Posterior vena cava (tissue), 2 donors: ENCODE measurements around the gene ARHGEF38. TPM values are rescaled to one million over a fixed set of nuclear protein-coding genes. Genes with fewer than 3 reads are reported as not detected.

Experiments used
- DNase-seq: peaks from one replicate; pipeline ENCODE4 v3.0.0-alpha.2; 2020; ENCODE audit warnings: low spot score
- intact Hi-C, 2 donors: fragments of 100-400 bp; cut with DNase I; formaldehyde crosslinking; loops; one replicate each; pipeline versions ENCODE4 v1.14.1 to v1.14.2; 2022 to 2023
- long read RNA-seq, 2 donors: library from polyadenylated mRNA; unstranded; transcript quantifications; one replicate each; pipeline ENCODE4 v2.0.0, GENCODE V29; 2020 to 2021
- total RNA-seq, 2 donors: library from RNA; stranded (reverse); fragmentation: NEBNext Ultra II Directional; extraction: Animal tissue kit (Norgen Biotek cat#: 25700); gene quantifications; one replicate each; pipeline ENCODE4 v1.2.1, GENCODE V29; 2021
- donor health status: DM: yes; HTN: yes; CAD: no.
- donor health status: DM: yes; HTN: yes; CAD: no.

ARHGEF38 gene, protein sequence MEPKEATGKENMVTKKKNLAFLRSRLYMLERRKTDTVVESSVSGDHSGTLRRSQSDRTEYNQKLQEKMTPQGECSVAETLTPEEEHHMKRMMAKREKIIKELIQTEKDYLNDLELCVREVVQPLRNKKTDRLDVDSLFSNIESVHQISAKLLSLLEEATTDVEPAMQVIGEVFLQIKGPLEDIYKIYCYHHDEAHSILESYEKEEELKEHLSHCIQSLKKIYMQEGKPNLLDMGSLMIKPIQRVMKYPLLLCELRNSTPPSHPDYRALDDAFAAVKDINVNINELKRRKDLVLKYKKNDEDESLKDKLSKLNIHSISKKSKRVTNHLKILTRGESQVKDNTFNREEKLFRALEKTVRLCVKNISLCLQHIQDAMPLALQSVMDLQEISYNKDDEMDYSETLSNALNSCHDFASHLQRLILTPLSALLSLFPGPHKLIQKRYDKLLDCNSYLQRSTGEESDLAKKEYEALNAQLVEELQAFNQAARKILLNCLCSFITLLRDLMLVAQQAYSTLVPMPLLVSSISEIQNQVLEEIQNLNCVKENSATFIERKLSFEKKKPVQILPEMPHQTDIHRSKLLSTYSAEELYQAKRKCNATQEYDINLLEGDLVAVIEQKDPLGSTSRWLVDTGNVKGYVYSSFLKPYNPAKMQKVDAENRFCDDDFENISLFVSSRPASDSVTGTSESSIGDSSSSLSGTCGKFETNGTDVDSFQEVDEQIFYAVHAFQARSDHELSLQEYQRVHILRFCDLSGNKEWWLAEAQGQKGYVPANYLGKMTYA
- not detected for total RNA-seq
- long read RNA-seq, donor 1, partial matches to known transcripts: 0 of 1 reads
- long read RNA-seq, donor 1, other reads (novel, unspliced or antisense): 1 of 1 reads
- long read RNA-seq, donor 2, partial matches to known transcripts: 0 of 1 reads
- long read RNA-seq, donor 2, other reads (novel, unspliced or antisense): 1 of 1 reads

DNA sequence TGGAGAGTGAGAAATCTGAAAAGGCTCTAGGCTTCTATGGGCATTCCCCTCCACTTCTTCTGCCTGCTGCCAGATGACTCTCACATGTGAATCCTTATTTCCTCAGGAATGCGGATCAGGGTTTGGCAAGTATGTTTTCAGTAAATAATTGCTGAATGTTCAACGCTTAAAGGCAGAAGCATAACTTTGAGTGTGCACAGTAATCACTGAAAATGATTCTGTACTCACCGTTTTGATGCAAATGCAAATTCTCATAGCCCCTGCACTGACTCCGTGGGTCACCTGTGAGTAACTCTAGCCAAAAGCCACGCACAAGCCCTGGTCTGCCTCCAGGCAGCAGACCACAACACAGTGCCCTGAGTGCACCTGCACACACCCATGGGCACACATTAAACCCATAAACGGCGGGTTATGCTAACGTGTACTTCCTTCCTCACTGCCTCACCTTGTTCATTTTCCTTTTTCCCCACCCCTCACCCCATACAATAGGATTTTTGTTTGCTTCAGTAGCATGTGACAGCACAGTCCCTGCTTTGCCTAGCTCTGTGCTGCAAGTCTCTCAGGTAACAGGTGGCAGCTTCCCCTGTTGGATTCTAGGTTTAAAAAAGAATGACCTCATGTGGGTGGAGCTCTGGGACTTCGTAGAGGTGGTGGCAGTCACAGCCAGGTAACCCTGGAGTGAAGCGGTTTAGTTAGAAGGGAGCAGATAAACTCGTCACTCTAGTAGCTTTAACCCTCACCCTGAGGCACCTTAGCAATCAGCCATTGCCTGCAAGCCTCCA, at the start of gene ARHGEF38:
TSS of gene ARHGEF38 (plus strand) at position 656 of the 782 bp plus-strand sequence. CDS start 146 bp downstream, outside the sequence.
- intact Hi-C loops: no loop called here
- DNase-seq: no peak

DNA sequence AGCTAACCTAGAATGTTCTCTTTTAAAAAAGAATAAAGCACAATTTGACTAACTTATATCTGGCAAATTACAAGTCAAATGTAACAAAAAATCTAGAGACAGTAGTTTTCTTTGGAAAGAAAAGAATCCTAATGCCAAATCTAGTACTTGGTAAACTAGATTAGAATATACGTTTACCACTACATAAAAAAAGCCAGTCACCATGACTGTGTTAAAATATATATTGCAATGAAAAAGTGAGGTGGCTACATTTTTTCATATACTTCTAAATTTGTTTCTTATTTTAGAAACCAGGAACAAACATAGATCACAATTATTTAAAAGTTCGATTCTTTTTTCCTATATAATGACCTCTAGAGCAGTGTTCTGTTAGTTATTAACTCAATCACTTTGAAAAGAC, 48.9 kb upstream of the ARHGEF38 start:
- intact Hi-C loops: no loop called here
- DNase-seq: no peak

DNA sequence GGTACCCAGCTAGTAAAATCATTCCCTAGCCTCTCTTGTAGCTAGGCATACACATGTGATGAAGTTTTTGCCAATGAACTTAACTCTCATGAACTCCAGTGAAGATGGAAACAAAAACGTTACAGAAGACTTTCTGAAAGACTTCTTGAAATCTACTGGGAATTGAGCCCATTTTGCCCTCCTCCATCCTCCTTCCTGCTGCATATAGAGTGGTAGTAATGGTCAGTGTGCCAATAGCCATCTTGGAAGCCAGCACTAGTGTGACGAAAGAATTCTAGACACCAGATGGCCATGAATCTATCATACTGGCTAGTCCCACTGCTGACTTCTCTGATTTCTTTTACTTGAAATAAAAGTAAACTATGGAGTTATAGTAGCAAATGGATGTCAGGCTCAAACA, 47.7 kb upstream of the ARHGEF38 start:
- intact Hi-C loops: no loop called here
- no peak for DNase-seq

DNA sequence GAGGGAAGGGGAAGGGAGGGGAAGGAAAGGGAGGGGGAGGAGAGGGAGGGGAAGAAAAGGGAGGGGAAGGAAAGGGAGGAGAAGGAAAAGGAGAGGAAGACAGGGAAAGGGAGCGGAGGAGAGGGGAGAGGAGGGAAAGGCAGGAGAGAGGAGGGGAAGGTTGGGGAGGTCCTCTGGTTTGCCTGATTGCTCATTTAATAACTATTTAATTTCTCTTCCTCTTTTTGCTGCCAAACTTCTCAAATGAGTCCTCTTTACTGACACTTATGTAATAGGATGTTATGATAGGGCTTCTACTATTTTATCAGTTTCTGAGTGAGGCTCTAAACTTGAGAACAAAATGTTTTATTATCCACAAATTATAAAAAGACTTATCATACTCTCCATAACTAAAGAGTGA, 43.1 kb upstream of the ARHGEF38 start:
- intact Hi-C loops: no loop called here
- no peak for DNase-seq

DNA sequence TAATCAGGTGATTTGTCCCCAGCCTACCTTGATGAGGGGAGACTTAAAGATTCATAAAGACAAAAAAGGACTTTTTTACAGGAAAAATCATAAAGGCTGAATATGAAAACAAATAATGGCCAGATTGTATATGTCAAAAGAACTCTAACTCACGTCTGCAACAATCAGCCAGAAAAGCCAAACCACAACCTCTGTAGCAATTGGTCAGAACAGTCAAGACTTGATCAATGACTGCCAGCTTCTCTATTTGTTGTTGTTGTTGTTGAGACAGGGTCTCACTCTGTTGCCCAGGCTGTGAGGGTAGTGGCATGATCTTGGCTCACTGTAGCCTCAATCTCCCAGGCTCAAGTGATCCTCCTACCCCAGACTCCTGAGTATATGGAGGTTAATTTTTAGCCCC, 42.7 kb upstream of the ARHGEF38 start:
- DNase-seq: no peak
- intact Hi-C loops: no loop called here

DNA sequence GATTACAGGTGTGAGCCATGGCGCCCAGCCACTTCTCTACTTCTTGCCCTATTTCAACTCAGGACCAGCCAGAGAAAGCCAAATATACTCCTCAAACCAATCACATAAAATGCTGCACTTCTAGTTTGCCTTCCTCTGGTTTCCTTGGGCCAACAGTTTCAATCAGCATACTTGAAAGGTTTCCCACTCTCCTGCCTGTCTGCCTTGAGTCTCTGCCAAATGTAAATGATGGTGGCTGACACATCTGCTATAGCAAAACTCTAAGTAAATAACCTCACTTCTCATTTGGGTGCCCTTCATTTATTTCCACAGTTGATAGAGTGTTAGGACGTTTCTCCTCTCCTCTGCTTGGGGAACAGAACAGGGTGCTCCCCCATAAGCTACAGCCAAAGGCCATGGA, 42.2 kb upstream of the ARHGEF38 start:
- intact Hi-C loops: no loop called here
- DNase-seq: no peak

DNA sequence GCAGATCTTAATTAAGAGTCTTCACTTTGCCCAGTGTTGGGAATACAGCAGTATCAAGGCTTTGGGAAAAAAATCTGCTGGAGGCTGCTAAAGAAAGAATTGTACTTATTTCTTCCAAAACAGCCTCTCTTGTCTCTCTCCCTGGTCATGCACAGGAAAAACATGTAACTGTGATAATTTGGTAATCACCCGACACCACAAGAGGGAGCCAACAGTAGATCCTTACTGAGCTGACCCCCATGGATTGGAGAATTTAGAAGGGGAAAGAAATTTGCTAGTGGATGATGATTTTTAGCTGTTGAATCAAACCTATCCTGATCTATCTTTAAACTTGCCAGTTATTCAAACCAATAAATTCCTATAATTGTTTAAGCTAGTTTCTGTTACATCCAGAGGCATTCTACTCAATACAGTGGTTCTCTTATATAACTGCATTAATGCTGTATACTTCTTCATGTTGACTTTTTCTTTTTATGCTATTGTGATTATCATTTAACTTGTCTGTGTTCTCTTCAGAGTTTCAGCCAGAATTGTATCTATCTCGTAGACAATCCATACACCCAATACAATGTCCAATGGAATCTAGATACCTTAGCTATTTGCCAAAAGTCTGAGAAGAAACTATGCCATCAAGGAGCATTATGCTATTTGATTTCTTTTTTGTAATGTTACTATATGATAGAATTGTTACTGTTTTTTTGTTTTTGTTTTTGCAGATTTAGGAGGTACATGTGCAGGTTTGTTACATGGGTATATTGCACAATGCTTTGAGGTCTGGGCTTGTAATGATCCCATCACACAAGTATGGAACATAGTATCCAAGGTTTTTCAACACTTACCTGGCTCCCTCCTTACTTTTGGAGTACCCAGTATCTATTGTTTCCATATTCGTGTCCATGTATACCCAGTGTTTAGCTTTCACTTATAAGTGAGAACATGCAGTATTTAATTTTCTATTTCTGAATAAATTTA, 31.3 kb upstream of the ARHGEF38 start:
- intact Hi-C loops: loop anchor here in 1 of 2 donors (5.0 kb wide), 1 partner anchor 146 kb away; no protein-coding TSS in a partner anchor
- no peak for DNase-seq

DNA sequence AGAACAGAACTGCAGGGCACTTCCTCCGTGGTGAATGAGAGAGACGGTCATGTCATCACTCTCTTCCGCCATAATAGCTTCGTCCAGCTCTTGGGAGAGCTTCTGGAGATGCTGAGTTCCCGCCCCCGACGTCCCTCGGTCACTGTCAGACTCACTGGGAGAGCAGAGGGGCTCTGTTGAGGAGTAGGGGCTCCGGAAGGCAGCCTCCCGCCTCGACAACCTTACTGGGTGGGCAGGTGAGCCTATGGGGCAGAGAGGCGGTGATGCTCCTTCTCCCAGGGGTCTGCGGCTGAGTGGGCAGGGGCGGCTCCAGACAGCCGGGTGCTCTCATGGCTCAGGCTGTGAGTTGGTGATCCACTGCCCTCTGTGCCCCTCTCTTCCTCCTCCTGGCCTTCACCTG, 25.8 kb upstream of the ARHGEF38 start:
- intact Hi-C loops: no loop called here
- DNase-seq: no peak

DNA sequence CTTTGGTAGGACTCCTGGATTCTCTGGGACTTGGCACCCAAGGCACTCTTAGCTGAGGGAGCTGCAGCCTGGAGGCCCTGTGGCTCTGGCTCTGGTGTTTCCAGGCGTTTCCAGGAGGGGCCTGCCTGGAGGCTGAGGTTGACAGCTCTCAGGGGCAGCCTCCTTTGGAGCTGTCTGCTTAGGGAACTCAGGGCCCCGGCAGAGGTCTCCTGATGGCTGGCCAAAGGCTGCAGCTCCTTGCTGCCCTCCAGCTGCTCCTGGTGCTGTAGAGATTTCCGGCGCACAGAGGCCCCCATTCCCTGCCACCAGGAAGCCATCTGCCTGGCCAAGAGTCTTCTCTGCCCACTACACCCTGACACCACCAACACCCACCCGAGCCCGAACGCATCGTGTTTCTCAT, 25.3 kb upstream of the ARHGEF38 start:
- DNase-seq: no peak
- intact Hi-C loops: no loop called here

DNA sequence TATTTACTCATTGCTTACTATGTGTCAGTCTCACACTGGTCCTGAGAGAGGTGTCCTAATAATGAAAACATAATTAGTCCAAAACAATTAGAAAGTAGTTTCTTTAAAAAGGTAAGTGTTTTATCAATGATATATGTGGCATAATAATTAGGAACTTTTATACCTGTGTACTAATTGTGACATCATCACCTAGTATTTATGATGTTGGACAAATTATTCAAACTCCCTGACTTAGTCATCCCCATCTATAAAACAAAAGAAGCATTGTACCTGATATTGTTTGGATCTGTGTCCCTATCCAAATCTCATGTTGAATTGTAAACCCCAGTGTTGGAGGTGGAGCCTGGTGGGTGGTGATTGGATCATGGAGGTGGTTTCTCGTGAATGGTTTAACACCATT, 15.8 kb upstream of the ARHGEF38 start:
- intact Hi-C loops: no loop called here
- DNase-seq: no peak

DNA sequence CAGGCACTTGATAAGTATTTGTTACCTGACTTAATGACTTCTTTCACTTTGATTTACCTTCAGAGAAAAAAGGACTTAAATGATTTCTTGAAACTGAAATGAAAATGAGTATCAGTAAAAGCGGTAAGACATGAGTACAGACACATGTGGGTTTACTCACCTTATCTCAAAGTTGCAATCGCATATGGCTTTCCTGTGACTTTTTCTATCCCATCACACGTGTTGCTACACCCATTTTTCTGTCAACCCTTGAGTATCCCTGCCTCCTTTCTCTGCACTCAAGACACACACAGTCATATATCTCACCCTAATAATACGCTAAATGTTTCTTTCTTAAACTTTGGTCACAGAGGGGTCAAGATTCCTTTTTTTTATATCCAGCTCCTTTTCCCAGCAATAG, 11.0 kb upstream of the ARHGEF38 start:
- intact Hi-C loops: no loop called here
- no peak for DNase-seq

DNA sequence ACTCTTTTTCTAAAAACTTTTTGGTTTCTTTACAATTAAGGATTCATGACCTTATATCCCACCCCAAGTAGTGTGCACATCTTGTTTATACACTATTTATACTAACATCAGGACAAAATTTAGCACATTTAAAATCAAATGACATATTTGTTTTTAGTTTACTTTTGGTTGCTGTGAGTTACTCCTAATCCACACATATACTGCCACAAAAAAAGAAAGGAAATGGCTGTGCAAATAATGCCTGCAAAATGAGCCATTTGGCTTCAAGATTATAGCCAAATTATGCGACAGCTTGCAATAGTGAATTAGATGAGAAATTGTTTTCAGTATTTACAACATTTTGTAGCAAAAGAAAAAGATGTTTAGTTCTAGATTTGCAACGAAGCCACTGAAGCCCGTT, 10.4 kb upstream of the ARHGEF38 start:
- intact Hi-C loops: no loop called here
- DNase-seq: no peak

DNA sequence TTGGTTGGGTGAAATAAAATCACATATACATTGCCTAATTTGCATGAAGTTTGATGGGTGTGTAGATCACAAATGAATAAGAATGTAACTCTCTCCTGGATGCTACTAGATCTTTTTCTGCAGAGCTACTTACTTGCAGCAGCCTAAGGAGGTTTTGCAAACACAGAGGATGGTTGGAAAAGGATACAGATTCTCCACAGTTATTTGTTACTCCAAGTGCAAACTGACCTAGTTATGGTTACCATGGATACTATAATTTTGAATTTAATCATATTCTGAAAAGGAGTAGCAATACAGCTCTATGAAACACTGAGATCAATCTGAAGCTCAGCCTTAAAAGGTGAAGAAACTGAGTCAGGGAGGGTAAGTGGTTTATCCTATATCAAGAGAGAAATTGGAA, 9.1 kb upstream of the ARHGEF38 start:
- intact Hi-C loops: no loop called here
- no peak for DNase-seq

DNA sequence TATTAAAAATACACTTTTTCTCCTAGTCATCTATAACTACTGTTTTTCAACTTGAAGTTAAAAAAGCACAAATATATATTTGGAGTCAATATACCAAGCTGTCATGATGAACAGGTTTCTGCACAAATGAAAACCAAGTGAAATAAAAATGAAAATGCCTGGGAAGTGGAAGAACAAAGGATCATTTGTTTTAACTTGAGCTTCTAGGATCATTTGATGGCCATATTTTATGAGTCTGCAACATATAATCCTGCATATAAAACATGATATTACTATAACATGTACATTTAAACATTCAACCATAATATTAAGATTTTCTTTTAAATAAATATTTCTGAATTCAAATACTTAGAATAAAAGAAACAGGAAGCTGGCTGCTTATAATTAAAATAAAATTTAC, 8.5 kb upstream of the ARHGEF38 start:
- no peak for DNase-seq
- intact Hi-C loops: no loop called here

DNA sequence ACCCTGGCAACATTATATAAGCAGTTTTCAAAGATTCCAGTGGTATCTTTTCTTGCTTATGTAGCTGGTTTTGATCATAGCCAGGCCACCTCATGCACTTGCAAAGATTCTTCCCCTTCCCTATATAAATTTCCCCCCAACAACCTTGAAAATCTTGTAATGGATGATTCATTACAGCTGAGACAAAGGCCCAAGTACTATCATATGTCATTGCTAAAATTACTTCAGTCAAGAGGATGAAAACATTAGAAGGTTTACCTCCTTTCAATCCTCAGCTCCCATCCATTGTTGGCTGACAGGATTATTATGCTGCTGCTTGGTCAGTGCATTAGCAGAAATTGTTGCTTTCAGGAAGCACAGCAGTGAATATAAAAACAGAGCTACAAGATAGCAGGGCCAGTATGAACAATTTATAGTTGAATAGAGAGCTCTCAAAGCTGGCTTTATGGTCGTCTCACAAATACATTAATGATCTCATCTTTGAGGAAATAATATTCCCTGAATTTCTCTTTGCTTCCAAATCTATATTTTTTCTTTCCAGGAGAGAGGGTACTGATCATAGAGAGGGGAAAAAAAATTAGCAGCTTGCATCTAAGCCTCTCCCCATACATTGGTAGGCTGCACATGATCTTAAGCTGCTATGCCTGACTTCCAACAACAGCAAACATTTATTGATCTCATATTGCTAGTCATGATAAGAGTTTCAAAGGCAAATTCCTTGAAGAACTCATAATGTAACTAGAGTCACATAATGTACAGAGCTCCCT, 7.7 kb upstream of the ARHGEF38 start:
- DNase-seq: no peak
- intact Hi-C loops: no loop called here

DNA sequence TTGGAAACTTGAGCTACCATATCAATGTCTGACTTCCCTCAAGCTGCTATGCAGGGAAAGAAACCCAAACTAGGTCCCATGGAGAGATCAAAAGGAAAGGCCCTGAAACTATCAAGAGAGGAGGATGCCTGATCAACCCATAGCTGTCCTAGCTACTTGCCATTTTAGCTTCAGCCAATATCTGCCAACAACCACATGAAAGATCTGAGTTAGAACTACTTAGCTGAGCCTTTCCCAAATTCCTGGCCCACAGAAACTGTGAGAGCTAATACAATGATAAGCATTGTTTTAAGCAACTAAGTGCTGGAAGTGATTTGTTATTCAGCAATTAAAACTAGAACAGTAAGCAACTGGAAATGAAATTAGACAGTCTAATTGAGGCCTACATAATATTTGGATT, 6.3 kb upstream of the ARHGEF38 start:
- intact Hi-C loops: no loop called here
- no peak for DNase-seq

DNA sequence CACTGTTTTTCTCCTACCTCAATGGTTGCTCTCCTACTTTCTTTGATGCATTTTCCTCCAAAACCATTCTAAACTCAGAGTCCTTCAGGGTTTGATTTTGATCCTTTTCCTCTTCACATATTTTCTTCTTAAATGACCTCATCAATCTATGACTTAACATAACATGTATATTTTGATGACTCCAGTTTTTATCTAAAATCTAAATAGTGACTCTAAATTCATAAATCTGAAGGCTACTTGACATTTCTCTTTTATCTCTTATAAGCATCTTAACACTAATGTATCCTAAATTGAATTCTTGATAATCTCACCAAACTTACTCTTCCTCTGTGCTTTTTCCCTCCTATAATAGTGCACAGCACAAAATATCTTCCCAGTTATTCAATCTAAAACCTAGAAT, 4.7 kb upstream of the ARHGEF38 start:
- DNase-seq: no peak
- intact Hi-C loops: no loop called here

DNA sequence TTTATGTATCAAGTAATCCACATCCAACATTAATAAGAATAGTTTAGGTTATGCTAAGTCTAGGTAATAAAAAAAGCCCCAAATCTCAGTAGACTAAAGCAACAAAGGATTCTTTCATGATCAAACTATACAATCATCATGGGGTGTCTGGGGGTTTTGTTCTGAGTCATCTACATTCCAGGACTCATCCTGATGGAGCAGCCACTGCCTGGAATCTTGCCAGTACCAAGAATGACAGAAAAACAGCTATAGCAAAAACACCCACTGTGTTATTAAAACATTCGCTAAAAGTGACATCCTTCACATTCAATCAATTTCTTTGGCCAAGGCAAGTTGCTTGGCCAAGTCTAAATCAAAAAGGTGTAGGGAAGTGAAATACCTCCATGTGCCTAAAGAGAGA, 3.9 kb upstream of the ARHGEF38 start:
- intact Hi-C loops: no loop called here
- DNase-seq: no peak
